ENCODE measurements around the gene PUDP.

PUDP gene

DNA sequence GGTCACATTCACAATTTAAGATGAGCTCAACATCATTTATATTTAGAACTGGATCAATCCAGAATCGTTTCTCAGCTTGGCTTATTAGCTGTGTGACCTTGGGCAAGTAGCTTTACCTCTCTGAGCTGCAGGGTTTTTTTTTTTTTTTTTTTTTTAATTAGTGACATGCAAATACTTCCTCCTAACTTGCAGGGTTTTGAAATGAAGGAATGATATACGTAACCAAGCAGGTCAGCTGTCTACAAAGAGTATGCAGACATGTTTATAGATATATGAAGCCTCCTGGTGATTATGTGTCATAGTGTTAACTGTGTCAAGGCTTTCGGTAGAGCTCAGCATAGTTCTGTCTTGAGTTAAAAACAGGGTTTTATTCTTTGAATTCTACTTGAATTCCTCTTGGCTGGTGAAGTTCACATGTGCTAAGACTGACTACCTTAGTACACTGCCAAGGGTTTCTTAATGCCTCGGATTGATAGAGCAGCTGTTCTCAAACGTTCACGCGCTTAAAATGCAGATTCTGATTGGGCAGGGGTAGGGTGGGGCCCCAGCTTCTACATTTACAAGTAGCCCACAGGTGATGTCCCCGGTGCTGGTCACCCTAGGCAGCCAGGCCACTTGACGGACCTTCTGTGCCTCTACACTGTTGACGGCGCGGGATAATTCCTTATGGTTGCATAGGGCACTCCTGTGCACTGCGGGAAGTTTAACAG, 1.1 kb downstream of the PUDP start:
- no peak for DNase-seq

DNA sequence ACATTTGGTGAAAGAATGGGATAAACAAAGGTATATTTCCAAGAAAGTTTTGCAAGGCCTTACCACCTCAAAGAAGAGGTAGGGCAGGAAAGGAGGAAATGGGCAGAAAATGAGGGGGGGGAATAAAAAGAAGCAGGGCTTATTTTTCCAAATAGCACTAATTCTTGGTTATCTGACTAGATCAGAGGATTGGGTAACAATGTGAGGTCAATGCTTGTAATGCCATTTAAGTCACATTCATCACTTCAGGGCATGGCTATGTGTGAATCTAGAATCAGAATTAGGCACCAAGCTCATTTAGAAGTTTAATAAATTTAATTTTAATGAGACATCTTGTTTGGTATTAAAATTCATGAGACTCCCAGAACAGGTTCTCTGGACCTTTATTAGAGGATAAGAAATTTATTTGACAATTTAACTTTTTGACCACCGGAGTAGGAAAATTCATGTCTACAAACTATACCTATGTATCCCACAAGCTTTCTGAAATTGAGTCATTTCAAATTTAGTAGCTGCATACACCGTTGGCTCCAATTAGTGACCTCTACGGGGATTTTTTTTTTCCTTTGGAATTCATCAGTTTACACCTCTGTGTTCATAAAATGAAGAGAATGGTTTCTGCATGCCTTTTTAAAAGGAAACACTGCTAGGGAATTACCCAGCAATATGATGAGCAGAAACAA, 1.8 kb downstream of the PUDP start:
- no peak for DNase-seq

DNA sequence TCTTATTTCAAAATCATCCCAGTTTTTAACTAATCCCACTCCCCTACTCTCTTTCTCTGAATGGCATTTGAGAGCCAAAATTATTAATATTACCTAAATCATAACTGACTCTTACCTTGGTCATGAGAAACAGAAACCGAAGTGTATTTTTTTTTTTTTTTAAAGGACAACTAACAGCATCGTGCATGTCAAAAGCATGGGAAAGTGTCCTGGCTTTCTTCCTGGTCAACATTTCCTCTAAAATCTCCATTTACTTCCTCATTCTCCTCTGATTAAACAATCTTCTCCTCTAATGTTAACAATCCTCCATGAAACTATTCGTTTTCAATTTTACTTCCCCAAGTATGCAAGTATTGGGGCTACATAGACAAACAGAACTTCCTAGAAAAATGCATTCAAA, 2.5 kb downstream of the PUDP start:
- DNase-seq = no peak

DNA sequence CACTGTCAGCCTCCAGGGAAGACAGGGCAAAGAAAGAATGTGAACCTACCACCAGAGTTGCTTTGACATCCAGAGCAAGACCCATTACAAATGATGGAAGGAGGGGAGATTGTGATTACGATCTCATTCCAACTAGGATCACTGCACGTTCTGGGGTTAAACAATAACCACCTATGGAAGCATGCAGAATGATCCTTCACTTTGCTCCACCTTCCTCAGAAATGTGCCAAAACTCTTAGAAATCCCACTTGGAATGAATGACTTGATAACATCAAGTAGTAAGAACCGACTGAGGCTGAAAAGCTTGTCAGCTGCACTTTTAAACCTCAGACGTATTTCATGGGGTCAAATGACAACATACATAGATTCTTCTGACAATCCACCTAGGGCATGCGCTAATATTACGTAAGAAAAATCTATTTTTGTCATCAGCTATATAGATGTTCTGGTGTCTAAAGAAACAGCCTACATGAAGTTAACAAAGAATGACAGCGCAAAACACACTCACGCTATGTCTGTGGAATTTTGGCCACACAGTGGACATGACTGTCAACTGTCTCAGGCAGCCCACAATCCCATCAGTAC, 3.9 kb downstream of the PUDP start:
- no peak for DNase-seq

DNA sequence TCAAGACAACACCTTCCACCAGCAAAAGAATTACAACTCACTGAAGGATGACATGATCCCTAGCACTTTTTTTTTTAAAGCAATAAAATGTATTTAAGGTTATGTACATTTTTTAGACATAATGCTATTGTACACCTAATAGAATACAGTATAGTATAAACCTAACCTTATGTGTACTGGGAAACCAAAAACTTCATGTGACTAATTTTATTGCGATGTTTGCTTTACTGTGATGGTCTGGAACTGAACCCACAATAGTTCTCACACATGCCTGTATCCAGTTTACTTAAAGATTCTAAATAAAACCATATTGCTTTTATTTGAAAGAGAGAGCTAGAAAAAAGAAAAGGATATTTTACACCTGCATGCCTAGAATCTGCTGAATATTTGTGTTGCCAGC, 4.9 kb downstream of the PUDP start:
- DNase-seq = no peak

DNA sequence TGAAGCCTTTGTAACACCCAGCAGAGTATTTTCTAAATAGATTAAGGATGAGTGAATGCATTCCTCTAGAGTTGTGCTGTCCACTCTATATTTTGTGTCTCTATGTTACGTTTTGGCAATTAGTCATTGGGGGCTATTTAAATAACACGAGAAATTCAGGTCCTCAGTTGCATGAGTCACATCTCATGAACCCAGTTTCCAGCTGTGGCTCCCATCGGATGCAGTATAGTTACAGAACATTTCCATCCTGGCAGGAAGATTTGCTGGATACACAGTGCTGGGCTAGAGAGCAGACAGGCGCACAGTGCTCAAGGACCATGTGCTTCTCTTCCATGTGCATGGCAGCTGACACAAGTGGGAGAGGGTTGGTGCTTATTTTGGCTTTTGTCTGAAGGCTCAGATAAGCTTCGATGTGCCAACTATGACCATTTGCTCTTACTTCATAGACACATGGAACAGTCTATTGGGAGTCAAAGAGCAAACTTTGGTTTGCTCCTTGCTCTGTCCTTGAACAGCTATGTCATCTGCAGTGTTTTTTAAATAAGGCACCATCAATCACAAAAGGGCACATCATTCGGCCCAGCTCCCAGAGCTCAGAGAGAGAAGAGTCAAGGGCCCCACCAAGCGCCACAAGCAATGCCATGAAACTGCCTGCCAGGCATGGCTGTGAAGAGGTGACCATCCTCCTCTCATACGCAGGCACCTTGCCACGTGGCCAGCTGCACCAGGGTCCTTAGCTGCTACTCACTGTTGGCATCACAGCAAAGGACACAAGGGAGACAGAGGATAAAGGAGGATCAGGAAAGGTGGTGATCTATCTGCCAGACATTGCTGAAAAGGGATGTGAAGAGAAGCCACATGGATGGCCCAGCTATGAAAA, 8.5 kb downstream of the PUDP start:
- no peak for DNase-seq

DNA sequence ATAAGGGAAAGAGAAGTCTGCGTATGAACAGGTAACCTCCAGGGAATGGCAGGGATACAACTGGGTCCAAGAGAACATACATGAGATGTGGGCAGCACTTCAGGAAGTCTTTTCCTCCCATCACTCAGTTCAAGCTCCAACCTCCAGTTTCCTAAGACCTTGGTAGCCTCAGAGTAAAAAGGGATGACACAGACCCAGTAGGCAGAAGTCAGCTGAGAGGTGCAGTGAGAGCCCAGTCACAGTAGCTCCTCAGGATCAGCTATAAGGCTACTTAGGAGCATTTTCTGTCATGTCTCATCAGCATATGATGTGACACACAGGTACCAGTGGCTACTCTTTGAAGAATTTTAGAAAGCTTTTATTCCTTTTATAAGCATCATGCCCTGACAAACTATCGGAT, 13.0 kb downstream of the PUDP start:
- DNase-seq = no peak

DNA sequence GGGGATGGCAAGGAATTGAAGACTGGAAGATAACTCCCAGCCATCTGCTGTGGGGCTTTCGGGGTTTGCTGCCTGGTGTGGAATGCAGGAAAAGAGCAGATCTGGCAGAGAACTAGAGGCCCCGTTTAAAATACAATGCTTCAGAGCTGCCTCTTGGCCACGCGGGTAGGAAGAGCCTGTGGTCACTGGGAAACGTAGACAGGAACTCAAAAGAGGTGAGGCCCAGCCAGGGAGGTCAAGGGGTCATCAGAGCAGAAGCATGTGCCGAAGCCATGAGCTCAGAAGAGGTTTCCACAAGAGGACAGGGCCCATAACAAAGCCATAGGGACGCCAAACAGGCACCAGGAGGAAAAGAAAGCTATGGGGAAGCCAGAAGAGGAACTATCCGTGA, 14.9 kb downstream of the PUDP start:
- no peak for DNase-seq

DNA sequence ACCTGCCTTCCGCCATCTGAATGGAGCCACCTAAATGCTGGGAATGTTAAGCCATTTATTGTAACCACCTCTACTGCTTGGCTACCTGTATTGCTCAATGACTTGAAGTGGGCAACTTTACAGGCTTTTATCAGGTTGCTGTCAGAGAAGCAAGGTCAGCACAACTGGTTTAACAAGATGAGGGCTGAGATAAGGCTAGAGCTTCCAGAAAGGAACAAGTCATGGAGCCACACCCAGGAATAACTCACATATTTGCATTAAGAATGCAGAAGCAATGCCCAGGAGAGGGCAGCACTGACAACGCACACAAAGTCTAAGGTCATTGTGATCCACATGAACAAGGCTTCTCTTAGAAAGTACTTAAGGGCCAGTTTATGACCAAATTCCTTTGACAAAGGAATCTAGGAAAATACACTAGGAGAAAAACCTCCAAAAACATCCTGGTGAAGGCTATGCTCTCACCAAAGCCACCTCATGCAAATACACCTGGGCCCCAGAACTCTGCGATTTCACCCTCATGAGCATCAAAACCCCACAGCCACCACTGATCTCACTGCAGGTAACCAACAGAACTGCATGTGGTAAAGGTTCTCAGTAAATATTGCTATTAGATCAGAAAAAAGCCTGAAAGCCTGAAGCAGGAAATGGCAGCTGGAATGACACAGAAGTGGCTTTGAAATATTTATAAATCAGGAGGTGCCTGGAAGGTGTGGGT, 15.5 kb downstream of the PUDP start:
- DNase-seq = no peak

DNA sequence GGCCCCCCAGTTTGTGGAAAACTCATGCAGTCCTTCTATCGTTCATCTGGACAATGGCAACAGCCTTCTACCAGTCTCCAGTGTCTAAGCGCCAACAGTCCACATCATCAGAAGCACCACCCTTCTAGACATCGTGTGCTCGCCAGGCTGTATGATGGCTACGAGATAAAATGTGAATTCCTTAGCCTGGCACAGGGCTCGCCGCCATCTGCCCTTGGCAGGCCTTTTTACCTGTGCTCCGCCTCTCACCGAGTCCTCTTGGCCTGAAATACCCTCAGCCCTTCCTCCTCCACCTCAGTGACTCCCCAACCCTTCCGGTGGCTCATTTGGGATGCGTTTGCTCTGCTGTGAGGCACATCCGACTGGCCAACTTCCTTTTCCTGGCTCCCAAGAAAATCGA, 16.3 kb downstream of the PUDP start:
- DNase-seq = no peak

DNA sequence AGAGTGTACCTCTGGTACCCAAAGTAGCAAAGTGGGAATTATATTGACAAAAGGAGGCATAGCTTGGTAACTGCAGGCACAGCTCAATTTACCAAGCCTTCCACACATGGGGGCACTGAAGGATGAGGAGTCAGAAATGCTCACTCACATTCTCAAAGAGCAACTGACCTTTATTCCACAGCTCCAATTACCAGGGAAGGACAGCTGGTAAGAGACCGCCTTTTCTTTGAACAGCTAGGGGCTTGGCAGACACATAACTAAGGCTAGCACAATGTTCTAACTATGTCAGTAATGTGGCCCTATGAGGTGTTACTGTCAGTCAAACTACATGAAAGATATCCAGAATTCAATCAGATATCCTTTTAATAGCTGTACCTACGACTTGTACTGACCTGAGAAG, 20.9 kb downstream of the PUDP start:
- DNase-seq = no peak

DNA sequence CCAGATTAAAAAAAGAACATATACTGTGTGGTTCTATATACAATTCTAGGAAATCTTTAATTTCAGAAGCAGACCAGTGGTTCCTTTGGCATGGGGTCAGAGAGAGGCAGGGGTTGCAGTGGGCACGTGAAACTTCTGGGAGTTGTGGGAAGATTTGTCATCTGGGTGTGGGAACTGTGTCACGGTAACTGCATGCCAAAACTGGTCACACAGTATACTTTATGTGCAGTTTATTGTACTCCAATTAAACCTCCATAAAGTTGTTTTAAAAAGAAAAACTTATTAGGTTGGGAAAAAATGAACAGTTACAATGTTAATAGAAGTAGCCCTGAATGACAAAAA, 27.1 kb downstream of the PUDP start:
- DNase-seq = no peak

DNA sequence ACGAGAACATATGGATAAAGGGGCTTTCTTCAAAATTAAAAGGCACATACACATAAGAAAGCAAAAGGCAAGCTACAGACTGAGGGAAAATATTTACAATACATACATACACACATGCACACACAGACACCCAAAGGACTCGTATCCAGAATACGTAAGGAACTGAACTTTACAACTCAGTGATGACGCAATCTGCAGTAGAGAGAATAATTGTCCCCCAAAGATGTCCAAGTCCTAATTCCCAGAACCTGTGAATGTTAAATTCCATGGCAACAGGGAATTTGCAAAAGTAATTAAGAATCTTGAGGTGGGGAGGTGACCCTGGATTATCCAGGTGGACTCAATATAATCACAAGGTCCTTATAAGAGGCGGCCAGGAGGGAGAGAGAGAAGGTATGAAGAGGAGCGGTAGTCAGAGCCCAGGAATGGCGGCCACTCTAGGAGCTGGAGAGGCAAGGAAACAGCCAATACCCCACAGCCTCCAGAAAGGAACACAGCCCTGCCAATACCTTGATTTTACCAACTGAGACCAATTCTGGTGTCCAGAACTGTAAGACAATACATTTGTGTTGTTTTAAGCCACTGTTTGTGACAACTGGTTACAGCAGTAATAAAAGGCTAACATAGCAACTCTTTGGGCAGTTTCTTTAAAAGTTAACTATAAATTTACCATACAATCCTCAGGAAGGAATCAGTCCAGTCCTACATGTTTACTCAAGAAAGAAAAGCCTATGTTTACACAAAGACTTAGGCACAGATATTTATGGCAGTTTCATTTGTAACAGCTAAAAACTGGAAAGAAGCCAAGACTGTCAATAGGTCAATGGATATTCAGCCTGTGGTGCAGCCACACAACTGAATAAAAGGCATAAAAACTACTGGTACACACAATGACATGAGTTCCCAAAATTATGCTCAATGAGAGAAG, 27.7 kb downstream of the PUDP start:
- DNase-seq = no peak

DNA sequence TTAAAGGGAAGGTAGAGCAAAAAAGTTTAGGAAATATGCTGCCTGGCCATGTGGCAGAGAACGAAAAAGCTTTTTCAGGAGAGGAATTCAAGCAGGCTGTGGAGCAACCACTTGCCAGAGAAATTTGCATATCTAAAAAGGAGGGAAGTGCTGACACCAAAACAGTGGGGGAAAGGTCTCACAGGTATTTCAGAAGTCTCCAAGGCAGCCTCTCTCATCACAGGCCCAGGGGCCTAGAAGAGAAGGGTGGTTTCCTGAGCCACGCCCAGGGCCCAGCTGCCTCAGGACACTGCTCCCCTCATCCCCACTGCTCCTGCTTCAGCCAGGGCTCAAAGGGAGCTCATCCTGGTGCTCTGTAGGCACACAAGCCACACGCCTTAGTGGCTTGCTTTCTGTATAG, 30.4 kb downstream of the PUDP start:
- no peak for DNase-seq

DNA sequence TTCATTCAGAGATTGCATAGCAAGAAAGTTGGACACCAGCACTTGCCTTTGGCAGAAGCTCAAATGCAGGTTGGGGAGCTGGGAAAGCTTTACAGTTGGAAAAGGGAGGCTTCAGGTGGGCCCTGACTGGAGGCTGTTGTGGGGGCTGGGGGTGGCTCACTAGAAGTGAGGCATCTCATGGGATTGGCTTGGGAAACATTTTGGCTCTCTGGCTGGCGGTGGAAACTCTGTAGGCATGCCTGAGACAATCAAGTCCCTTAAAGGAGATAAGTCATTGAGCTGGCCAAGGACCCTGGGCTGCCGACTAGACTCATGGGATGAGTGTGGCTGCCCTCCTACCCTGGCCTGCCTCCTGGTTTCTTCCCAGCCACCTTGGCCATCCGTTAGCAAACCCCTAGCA, 31.9 kb downstream of the PUDP start:
- DNase-seq = no peak

DNA sequence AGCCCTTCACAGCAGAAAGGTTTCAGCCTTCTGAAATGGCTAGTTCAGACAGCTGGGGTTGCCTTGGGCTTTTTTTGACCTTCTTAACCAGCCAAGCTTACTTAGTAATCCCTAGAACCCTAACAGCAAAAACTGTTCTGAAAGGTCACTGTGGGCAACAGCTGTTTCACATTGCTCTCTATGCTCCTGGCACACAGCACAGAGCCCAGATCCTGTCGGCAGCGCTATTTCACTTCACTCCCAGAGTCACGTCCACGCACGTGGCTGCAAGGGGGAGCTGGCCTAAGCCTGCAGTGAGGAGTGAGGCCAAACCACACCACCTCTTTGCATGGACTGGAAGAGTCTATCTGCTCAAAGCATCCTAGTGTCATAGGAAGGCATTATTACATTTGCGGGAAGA, 32.4 kb downstream of the PUDP start:
- no peak for DNase-seq

DNA sequence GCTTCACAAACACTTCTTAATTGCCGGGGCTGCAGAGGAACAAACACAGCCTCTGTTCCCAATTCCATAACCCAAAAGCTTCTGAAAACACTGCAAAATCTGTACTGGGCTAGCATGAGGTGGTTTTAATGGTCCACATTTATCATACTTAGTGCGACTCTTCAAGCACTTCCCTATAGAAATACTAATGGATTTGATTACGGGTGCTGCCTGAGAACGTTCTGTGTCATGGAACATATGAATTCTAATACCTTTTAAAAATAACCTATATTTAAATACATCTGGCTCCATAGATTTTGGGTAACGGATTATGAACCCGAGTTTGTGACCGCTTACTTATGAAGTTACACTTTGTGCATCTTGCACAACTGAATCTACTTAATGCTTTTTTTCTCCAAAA, 35.9 kb downstream of the PUDP start:
- no peak for DNase-seq

DNA sequence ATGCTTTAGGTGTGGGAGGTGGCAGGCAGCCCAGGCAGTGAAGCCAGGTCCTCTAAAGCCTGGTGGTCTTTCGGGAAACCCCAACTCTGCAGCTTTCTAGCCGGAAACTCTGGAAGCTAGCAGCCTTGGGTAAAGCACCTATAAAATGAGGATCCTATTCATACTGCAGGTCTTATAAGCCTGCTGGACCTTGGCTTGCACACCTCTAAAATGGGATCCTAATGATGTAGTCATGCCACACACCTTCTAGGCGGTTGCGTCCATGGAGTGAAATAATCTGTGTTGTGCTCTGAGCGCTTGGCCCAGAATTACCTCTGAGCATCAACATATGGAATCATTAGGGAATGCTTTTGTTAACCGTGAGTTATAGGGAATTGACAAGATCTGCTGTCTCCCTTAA, 36.4 kb downstream of the PUDP start:
- DNase-seq = no peak

DNA sequence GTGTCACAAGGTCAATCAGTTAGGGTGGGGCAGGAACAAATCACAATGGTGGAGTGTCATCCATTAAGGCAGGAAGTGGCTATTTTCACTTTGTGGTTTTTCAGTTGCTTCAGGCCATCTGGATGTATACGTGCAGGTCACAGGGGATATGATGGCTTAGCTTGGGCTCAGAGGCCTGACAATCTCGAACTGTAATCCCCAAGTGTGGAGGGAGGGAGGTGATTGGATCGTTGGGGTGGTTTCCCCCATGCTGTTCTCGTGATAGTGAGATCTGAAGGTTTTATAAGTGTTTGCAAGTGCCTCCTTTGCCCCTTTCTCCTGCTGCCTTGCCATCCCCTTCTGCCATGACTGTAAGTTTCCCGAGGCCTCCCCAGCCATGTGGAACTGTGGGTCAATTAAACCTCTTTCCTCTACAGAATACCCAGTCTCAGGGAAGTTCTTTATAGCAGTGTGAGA, 37.1 kb downstream of the PUDP start:
- DNase-seq = no peak

DNA sequence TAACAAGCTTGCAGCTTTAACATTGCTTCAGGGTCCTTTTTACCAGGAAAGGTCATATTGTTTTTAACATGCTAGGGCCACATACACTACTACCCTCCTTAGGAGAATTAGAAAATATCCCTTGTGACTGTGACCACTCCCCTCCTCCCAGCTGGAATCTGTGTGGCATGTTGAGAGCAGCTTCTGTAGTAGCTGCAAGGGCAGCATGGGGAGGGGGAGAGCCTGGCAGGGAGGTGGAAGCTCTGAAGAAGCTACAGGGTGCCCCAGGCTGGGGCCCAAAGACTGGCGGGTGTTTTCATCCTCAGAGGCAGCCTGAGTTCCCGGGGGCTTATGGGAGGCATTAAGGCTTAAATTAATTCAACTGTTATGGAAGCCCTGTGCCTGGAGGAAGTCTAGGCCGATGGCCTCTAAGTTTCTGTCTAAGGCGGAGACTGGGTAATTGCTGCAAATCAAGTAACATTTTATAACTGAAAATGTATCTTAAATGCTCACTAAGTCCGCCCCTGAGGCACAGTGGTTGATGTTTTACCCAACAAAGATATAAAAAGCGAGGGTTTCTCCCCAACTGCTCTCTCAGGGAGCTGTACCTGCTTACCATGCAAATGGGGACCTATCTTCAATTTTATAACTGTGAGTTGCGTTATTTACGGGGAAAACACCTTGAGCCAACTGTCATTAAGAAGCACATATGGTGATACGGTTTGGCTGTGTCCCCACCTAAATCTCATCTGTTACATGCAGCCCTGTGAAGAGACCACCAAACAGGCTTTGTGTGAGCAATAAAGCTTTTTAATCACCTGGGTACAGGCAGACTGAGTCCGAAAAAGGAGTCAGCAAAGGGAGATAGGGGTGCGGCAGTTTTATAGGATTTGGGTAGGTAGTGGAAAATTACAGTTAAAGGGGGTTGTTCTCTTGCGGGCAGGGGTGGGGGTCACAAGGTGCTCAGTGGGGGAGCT, 37.8 kb downstream of the PUDP start:
- DNase-seq = no peak
